GM18505 (cell line): ENCODE results near the gene GAS7.

Experiments
- ATAC-seq: cut with Tn5 transposase; IDR thresholded peaks from one replicate; pipeline ENCODE4 v1.9.1; 2021; ENCODE audit not compliant: unreplicated experiment
- POLR2A ChIP-seq: IDR thresholded peaks from 4 replicates; pipeline ENCODE4 v1.6.1; 2011; ENCODE audit warnings: borderline replicate concordance; ENCODE audit not compliant: insufficient read depth, insufficient read length; ENCODE audit errors: extremely low read depth

The GAS7 gene

GRCh38 chr17:10216213-10216938 lies 18.0 kb upstream of the GAS7 start:
- TF ChIP-seq POLR2A = no peak
- no peak for ATAC-seq

GRCh38 chr17:10215286-10215685 lies 16.9 kb upstream of the GAS7 start:
- ATAC-seq = no peak
- no peak for TF ChIP-seq POLR2A

GRCh38 chr17:10211666-10212065 lies 13.3 kb upstream of the GAS7 start:
- no peak for ATAC-seq
- TF ChIP-seq POLR2A = no peak

GRCh38 chr17:10210151-10210574 lies 11.8 kb upstream of the GAS7 start:
- no peak for TF ChIP-seq POLR2A
- ATAC-seq = no peak

- no peak for TF ChIP-seq POLR2A
- no peak for ATAC-seq
Measured at GRCh38 chr17:10208604-10209193, 10.3 kb upstream of the GAS7 start.

- no peak for TF ChIP-seq POLR2A
- no peak for ATAC-seq
Measured at GRCh38 chr17:10207153-10207552, 8.7 kb upstream of the GAS7 start.

- no peak for ATAC-seq
- no peak for TF ChIP-seq POLR2A
Measured at GRCh38 chr17:10205549-10206185, 7.3 kb upstream of the GAS7 start.

GRCh38 chr17:10201680-10202079 lies 3.3 kb upstream of the GAS7 start:
- no peak for TF ChIP-seq POLR2A
- ATAC-seq = no peak

GRCh38 chr17:10200645-10201044 lies 2.2 kb upstream of the GAS7 start:
- TF ChIP-seq POLR2A = no peak
- ATAC-seq = no peak

GRCh38 chr17:10200016-10200415 lies 1.6 kb upstream of the GAS7 start:
- no peak for ATAC-seq
- no peak for TF ChIP-seq POLR2A

GRCh38 chr17:10197721-10198508 lies 491 bp downstream of the GAS7 start:
- no peak for TF ChIP-seq POLR2A
- peak; percentile 12 for ATAC-seq

GRCh38 chr17:10197362-10197720 lies 1.1 kb downstream of the GAS7 start:
- ATAC-seq = no peak
- no peak for TF ChIP-seq POLR2A

GRCh38 chr17:10196941-10197340 lies 1.5 kb downstream of the GAS7 start:
- no peak for TF ChIP-seq POLR2A
- ATAC-seq = no peak
